Ramos (cell line): ENCODE results near the gene YBX2.

ENCODE experiments used
- in situ Hi-C: fragments of 300-500 bp; cut with MboI; formaldehyde crosslinking; loops from one replicate; pipeline ENCODE4 v1.14.3; 2022; ENCODE audit warnings: low sequenced_read_pairs; ENCODE audit not compliant: unreplicated experiment

YBX2 gene

DNA sequence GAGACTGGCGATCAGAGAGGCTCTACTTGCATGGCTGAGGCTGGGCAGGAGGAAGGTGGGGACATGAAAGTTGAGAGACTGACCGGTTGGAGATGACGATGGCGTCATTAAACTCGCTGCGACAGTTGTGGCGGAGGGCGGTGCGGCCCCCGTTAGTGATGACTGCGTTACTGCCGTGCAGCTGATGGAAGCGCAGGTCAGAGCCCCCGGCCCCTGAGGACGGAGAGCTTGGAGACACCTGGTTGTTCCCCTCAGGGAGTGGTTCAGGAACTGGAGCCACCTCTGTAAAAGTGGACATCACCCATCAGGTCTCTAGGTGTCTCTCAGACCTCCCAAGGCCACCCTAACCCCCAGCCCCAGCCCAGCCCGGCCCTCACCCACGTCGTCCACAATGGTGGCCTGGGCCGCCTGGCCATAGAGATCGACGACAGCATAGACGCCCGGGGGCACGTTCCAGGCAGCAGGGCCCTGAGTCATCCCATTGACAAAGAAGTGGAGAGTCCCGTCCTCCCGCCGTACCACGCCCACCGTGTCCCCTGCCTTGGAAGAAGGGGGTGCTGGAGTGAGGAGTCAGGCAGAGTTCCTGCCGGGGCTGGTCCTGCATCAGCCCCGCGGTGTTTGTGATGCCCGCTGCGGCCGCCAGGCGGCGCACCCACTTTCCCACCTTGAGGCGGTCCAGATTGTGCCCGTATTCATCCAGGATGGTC, 29.4 kb upstream of the YBX2 start:
- in situ Hi-C loops, result no loop called here

DNA sequence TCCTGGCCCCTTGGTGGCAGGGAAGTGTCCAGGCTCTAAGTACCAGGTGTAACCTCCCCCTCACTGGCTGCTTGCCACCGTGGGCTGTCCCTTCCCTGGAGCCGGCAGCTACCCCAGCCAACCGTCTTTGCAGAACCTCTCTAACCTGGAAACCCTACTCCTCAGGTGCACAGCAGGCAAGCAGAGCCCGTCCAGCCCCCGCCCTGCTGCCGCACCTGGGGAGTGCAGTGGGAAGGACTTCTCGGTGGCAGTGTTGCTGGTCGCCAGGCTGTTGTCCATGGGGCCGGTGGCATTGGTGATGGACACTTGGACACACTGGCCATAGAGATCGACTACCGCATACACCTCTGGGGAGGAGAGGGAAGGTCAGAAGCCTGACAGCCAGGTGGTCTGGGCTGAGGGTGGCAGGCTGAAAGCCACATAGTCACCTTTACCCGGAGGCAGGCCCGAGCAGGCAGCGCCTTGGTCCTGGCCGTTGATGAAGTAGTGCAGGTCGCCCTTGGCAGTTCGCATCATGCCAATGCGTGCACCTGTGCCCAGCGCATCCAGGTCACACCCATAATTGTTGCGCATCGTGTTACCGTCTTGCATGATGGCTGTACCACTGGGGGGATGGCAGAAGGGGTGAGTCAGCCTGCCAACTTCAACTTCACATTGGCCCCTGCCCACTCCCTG, 28.2 kb upstream of the YBX2 start:
- in situ Hi-C loops, result no loop called here

DNA sequence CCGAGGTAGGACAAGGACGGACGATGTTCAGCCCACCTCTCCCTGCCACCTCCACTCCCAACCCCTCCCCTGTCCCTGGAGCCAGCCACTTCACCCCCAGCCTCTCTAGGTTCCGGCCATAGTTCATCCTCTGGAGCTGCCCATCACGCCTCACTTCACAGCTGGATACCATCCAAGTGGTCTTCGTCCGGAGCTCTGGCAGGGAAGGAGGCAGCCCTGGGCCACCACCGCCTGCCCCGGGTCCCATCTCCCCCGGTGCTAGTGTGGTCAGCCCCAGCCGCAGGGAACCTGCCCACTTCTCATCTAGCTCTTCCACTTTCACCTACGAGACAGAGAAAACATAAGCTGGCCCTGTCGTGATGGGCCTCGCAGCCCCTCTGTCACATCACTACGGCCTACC, 27.0 kb upstream of the YBX2 start:
- in situ Hi-C loops, result no loop called here

DNA sequence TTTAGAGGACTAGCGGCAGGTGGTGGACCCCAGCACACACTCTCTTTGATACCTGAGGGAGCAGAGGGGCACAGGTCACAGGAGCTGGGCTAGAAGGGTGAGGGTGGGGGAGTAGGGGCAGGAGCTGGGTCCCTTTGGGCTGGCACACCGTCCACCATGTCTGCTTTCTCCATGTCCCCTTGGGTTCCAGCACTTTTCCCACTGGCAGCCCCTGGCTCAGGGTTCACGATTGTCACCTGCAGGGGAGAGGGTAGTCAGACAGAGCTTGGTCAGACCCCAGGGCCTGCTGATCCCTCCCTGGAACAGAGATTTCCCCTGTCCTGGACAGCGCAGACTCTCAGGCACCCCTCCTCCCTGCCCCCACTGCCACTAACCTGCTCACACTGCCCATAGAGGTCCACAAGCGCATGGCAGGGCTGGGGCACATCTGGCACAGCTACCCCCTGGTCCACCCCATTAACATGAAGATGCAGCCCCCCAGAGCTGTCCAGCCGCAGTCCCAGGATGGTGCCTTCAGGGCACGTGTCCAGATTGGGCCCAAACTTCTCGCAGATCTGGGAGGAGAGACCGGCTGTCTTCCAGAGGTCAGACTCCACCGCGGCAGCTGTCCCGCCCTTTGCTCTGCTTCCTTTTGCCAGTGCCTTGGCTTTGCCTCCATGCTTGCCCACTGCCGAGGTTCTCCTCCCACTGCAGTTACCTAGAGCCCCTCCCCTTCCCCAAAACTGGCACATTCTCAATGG, 23.9 kb upstream of the YBX2 start:
- in situ Hi-C loops, result no loop called here

DNA sequence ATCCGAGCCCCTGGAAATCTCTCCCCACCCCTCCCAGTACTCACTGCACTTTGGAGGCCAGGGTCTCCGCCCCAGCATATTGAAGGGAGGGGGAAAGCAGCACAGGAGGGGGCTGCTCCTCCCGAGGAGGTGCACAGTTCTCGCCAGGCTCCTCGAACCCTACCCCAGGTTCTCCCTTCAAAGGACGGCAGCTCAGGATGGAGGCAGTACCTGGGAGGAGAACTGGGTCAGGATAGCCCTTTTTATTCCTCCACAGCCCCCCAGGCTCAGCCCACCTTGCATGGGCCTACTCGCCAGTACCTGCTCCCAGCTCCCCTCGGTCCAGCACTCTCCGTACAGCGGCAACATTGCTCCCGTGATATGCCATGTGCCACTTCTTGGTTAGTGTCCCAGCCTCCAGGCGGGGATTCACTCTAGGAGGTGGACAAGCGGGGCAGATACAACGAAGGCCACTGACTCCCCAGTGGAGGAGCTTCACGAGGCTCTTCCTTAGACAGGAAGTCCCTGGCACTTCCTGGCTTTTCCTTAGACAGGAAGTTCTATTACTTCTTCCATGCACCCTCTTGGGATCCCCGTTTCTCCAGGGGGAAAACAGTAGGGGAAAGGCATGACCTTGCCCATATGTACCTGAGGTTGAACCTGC, 22.8 kb upstream of the YBX2 start:
- in situ Hi-C loops, result no loop called here

DNA sequence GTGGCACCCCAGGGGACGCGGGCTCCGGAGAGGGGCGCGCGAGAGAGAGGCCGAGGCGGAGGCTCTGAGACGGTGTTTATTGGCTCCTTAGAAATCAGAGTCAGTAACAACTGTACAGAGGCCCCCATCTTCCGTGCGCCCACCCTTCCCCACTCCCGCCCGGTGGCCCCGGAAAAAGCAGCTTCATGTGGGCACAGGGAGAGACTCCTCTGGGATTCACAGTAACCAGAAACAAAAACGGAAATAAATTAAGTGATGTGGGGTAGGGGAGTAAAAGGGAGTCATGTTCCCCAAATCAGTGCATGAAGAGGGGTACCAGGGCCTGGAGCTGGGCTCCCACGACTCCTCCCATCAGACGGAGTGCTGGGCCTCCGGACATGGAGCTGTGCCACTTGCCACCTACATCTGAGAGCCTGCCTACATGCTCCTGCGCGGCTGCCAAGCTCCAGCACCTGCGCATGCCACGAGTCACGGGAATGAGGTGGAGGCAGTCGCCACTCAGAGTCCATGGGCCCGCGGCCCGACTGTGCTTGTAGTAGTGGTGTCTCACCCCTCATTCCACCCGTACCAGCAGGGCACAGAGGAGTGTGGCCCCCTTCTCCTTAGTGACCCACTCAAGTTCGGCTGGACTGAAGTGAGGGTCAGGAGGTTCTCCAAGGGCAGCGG, 21.3 kb upstream of the YBX2 start:
- in situ Hi-C loops, result no loop called here

DNA sequence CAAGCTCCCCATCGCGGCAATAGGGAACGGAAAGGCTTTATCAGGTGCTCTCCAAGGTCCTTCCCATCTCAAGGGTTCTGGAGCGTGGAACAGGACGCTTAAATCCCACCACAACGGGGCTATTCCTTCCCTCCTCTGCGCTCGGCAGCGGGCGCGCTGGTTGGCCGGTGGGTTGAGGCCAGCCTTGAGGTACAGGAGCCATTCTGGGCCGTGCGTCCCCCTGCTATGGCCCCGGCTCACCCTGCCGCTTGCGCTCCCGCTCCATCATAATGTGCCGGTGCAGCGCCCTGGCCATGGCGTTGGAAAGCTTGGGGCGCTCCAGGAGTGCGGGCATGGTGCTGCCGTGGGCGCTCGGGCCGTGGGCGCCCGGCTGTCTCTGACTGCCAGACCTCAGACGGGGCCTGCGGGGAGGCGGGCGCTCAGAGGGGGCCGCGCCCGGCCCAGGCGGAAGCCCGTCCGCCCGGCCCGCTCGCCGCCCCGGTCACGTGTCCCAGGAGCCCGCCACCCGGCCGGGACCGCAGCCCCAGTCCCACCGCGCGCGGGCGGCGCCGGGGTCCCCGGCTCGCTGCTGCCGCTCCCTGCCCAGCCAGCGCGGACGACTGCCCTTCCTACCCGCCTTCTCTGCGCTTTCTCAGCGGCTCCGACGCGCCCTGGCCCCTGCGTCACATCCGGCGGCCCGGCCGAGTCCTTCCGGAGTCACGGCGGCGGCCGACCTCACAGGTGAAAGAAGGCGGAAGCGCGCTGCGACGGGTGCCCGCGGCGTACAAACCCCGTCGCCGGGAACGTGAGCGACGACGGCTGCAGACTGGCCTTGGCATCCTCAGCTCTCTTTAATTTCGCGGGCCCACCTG, 20.5 kb upstream of the YBX2 start, which contains the start of gene GPS2:
GPS2 (minus strand) TSS at position 642 of the 851 bp plus-strand sequence; CDS start at position 334, 308 bp downstream.
- in situ Hi-C loops, result no loop called here

DNA sequence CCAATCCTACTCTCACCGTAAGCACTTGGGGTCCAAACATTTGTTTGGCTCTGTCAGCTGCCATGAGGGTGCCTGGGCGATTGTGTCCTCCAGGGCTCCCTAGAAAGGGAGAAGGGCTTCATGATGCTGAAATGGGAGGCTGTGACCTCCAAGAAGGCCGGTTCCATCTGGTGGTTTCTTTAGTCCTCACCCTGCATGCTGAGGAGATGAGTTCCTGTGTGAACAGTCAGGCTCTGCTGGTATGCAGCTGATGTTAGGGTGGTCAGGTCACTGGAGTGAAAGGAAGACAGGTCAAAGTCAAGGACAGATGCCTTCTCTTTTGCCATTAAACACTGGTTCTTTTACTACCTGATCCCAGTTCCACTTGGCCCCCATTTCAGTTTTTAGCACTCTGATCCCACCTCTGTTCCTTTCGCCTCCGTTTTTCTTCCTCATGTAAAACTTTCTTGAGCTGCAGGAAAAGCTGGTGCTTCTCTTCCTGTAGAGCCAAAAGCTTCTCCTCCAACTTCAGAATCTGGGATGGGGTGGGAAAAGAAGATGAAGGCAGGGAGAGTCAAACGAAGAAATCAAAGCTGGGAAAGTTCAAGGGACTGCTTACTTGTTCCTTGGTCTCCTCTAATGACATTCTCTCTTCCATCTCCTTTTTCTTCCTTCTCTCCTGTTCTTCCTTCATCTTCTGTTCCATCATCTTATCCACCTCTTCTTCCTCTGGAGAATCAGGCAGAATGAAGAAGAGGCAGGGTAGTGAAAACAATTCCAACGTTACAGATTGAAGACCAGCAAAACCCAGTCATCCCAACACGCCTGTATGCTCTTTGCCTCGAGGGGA, 19.7 kb upstream of the YBX2 start:
- in situ Hi-C loops, result no loop called here

DNA sequence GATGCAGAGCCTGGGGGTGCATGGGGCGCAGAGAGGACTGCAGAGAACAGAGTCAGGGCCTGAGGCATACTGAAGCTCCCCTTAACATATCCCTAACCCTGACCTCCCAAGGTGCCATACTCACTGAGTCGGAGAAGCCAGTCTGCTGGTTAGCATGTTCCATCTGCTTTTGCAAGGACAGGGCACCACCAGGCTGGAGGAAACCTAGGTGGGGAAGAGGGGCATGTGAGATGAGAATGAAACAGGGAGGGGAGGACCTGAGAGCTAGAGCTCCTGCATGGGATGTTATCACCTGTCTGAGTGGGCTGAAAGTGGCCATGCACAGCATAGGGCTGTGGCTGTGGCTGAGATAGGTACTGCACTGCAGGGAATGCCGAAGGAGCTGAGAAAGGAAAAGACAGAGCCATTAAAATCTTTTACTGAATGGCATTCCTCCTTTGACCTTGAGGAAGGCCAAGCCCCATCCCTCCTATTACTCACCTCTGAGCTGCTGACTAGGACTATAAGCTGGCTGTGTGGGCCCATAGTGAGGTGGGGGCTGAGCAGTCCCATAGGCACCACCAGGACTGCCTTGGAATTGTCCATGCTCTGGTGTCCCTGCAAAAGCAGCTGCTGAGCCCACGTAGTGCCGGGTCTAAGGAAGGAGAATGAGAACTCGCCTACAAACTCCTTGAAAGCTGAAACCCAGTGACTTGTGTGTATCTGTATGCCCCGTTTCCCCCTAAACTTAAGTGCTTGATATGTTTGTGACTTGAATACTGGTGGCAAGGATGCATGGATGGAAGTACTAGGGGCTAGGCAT, 18.9 kb upstream of the YBX2 start:
- in situ Hi-C loops, result no loop called here

DNA sequence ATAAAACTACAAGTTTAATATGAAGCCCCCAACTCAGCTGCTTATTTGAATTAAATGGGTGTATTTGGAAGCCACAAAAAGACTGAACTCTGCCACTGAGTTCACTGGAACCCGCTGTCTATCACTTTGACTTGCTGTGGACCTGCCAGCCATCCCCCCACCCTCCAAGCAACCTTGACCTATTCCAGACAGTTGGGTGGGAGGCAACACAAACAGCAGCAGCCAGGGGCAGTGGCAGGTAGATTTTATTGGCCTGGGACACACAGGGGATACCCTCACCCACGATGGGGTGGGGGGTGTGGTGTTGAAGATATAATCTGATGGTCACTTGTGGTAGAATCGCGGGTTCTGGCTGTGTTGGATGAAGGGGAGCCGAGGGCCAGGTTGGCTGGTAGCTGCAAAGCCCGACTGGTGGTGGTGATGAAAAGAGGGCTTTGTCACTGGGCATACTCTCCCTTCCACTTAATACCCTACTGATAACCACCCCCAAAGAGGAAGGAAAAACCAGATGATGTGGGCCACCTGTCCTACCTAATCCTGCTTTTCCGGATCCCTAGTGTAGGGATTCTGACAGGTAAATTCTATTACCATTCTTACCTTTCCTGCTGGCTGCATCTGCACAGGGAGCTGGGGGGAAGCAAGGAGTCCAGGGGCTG, 18.1 kb upstream of the YBX2 start:
- in situ Hi-C loops, result no loop called here

DNA sequence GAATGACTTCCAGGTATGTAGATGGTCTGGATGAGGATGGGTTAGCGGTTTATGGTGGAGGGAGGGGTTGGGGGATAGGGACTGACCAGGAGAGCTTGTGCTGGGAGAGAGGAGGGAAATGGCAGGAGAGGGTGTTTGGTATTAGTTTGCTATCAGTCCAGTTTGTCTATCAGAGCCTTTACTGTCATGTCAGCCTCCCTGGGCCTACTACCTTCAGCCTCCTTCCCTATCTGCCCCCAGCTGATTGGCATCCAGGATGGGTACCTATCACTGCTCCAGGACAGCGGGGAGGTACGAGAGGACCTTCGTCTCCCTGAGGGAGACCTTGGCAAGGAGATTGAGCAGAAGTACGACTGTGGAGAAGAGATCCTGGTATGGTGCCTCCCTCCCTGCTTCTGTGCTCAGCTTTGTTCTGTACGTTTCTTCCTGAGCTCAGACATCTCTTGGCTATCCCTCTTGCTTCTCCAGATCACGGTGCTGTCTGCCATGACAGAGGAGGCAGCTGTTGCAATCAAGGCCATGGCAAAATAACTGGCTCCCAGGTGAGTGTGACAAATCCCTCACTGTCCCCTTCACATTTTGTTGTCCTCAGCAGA, 16.8 kb upstream of the YBX2 start:
- in situ Hi-C loops, result no loop called here

DNA sequence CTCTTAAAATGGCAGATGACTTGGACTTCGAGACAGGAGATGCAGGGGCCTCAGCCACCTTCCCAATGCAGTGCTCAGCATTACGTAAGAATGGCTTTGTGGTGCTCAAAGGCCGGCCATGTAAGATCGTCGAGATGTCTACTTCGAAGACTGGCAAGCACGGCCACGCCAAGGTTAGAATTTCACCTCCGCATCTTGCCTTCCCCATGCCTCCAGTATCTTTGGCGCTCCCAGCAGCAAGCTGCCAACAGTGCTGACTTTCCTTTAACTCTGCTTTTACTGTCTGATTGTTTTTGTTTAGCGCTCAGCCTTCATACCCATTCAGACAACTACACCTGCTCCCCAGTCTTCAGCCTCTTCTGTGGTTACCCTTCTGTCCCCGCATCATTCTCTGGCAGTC, 15.2 kb upstream of the YBX2 start:
- in situ Hi-C loops, result no loop called here

DNA sequence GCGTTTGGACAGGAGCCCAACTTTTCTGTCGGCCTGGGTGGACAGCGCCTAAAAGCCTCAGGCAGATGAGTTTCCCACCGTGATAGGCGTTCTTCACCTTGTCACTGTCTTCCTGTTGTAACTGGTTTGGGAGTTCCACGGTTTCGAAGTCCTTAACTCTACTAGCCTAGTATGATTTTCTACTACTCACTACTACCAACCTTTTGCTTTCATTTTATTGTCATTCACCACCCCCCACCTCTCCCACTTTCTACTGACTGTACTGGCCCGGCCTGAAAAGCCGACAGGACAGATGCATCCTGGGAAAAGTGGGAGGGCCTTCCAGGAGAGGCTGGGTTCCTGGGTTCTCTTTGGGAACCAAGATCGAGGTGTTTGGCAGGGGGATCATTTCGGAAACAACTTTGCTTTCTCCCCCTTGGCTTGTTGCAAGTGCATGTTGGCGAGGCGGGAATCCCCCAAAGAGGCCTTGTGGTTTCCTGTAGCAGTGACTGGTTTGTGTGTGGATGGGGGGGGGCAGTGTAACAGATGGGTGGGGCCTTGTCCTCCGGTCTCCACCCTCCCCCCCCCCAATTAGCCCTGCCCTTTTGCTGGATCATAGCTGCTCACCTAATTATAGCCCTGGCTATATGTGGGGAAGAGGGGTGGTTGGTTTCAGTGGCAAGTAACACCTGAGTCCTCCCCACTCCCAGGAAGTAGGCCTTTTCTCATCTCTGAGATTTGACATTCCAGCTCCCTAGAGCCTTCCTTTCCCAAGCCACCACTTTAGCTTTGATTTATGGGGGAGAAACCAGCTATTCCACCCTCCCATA, 14.4 kb upstream of the YBX2 start:
- in situ Hi-C loops, result no loop called here

DNA sequence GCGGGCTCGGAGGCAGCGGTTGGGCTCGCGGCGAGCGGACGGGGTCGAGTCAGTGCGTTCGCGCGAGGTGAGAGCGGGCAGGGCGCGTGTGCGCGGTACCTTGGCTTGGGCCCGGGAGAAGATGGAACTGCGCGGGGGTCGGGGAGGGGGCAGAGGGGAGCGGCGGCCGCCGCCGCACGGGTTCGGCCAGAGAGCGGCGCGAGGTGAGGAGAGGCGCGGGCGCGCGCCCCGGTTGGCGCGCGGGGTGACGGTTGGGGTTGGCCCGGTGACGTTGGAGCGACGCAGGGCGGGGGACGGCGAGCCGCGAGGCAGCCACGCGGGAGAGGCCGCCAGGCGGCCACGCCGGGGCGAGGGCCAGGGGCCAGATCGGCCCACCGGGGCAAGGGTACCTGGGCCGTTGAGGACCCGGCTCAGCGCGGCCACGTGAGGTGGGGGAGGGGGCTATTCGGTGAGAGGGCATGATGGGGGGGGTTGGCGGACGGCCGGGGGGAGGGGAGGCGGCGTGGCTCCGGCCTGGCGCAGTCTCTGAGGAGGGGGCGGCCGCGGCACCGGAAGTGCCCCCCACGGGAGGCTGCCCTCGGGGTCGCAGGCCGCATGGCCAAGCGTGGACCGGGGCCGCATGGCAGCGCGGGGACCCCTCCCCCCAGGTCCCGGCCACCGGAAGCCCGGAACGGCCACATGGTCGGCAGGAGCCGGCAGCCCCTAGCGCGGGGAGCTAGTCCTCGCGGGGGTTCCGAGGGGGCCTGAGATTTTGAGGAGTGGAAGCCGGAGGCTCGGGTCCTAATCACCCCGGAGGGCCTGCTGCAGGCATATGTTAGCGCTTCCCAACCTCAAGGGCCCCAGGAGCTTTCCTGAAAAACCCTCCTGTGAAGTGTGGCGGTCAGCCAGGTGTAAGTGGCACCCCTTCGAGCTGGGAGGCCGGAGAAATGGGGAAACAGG, 13.5 kb upstream of the YBX2 start:
- in situ Hi-C loops, result no loop called here
